Stimulated activated CD4-positive, alpha-beta T cell treated with anti-CD3 and anti-CD28 coated beads, Interleukin-4, amount 100 ng/mL, for 1 hour (primary cell): ENCODE measurements around the gene ALAS2.
"Not testable (repeated sequence)": the region's sequence is repeated elsewhere in the genome, so short reads cannot be mapped to it uniquely, and the experiment has no call there.

ENCODE experiments used
- DNase-seq: peaks from one replicate; pipeline ENCODE4 v3.0.0-alpha.2; 2020

ALAS2 gene

DNA sequence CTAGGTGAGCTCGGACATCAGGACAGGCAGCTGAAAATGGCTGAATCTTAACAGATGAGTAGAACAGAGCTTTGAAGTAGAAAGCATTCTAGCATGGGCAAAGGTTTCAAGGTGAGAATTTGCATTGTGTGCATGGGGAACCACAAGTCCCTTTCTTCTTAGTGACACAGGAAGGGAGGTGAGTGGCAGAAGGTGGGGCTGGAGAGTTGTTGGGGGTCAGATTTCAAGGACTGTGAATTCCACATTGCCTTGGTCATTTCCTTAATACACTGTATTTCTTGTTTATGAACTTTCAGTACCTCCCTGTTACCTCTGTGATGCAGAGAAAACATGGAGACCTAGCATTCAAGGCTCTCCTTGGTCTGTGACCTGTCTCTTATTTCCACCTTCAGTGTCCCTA, 26.5 kb downstream of the ALAS2 start:
- no peak for DNase-seq

GRCh38 chrX:54999717-55000598, 30.8 kb downstream of the ALAS2 start, which contains the start of gene APEX2:
Gene APEX2, plus strand, starts transcription at chrX:55000363. Its CDS starts 60 bp downstream, at chrX:55000423.
- DNase-seq, result peak; percentile 86

DNA sequence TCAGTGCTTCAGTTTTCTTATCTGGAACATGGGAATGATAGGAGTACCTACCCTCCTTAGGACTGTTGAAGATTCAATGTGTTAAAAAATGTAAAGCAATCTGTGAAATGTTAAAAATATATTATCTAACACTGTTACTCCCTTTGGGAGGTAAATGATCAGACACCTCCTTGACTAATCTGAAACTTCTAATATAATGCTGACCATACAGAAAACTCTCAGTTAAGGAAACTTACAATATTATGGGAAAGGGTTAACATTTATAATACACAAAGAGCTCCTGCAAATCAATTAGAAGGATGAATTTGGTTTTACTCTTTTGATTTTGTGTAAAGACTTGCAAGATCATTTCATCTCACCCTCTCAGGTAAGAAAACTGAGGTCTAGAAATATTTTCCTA, 35.2 kb downstream of the ALAS2 start:
- DNase-seq, result no peak

DNA sequence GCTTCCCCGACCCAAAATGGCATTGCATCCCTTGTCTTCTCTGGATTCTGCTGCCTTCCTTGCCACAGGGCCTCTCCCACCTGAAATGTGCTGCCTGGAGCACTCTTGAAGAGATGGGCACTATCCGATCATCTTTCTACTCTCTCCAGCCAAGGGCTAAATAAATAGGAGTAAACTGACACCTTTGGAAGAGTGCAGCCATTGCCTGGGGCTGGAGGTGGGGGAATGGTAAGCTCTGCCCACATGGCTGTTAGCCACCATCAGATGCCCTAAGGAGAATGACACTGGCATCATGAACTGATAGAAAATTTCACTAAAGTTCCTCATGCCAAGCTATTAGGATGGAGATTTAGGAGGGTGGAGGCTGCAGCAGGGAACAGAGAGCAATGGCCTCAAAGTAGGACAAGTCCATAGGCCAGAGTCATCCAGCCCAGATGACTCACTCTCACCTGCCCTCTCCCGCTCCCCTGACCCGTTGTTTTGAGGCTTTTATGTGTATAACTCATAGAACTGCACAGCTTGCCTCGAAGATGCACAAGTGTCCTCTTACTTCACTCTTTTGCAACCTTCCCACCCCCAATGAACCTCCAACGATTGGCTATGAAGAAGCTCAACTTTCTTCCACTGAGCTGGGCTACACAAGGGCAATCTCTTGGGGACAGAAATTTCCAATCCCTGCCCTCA, 36.0 kb downstream of the ALAS2 start:
- DNase-seq, result no peak

- no peak for DNase-seq
These were observed 36.7 kb downstream of the ALAS2 start, which contains the start of gene PFKFB1 for GRCh38 chrX:54994099-54994498. Gene PFKFB1, minus strand, starts transcription at chrX:54994188. Its CDS starts 181 bp downstream, at chrX:54994007.

GRCh38 chrX:54992911-54993622, 37.7 kb downstream of the ALAS2 start:
- no peak for DNase-seq

- DNase-seq, result no peak
These were observed 39.1 kb downstream of the ALAS2 start for GRCh38 chrX:54991706-54992105.

- not testable (repeated sequence) for DNase-seq
These were observed 47.5 kb downstream of the ALAS2 start for GRCh38 chrX:54983306-54983705.

DNA sequence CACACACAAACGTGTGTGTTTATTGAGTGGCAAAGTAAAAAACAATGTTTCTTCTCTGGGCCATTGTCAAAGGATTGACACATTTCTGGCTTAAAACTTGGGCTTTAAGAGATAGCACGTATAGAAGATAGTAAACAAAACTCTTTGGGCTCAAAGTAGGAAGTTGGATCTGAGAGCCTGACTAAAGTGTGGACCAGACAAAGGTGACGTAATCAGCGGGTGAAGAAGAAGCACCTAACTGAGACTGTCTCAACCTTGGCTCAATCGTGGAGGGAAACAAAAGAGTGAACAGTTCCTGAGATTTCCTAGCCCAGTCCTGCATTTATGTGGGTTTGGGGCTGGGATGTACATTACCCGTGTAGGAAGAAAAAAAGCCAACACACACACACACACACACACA, 50.4 kb downstream of the ALAS2 start:
- DNase-seq, result no peak

DNA sequence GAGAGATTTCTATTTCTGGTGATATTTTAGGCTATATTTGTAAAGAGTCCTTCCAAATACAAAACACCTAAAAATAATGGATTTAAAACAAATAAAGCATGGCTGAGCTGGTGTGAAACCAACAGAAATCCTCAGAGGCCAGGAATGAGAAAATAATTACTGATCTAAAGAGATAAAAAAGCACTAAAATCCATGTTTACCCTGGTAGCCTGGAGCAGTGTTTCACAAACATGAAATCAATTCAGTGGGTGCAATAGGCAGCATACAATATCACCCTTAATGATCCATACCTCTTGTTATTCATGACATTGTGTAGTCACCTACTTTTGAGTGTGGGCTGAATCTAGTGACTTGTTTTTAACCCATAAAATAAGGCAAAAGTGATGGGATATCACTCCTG, 51.3 kb downstream of the ALAS2 start:
- DNase-seq, result no peak

DNA sequence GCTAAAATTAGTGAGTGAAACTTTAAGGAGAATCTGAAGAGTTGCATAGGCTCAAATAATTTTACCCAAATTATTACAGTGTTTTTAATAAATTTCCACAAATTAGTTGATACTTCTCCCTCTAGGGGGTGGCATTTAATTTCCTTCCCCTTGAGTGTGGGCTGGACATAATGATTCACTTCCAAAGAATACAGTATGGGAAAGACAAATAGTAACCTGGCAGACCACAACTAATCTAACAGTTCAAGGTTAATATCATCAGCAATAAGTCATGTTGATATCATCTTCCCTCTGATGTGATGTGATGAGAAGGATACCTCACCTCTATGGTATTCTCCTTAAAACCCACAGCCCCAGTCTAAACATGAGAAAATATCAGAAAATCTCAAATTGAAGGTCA, 52.3 kb downstream of the ALAS2 start:
- no peak for DNase-seq

DNA sequence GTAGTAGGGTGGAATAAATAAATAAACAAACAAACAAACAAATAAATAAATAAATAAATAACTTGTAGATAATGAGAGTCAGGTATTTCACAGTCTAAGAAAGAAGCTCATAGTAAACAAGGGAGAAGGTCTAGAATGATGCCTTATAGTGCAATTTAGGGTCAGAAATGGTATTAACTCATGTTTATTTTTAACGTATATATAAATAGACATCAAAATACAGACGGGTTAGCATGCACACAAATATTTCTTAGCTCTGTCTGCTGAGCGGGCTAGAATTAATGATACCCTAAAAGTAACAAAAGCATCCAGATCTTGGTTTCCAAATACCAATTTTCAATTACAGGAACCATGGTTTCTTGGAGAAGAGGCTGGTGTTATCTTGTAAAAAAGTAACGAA, 53.4 kb downstream of the ALAS2 start:
- DNase-seq, result no peak

- no peak for DNase-seq
These were observed 65.8 kb downstream of the ALAS2 start for GRCh38 chrX:54964766-54965497.

DNA sequence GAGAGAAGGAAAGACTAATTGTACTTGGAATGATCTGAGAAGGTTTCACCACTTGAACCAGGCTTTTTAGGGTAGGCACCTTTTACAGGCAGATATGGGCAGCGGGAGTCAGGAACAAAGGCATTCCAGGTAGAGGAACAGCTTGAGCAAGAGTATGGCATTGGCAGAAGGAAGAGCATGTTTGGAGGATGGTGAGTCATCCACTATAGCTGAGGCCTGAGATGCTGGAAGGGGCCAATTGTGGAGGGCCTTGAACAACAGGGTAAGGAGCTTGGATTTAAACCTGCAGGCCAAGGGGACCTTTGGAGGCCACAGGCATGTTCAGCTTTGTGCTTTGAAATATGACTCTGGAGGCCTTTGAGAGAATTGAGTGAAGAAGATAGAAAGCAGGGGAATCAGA, 69.0 kb downstream of the ALAS2 start:
- DNase-seq, result no peak
